K562 (cell line): Measurements from ENCODE around the gene MYO18B. TPM values are rescaled to one million over a fixed set of nuclear protein-coding genes. Genes with fewer than 3 reads are reported as not detected.

Source experiments
- ATAC-seq: fragments of 200-7000 bp; cut with Tn5 transposase; 3 replicates; pipeline ENCODE4 v1.9.1; 2020; ENCODE audit warnings: moderate library complexity
- BruUV-seq: library from RNA; stranded (reverse); fragments of 400-500 nt; replicated peaks from 2 replicates; lab custom pipeline; 2021; lab: Mats Ljungman, UMichigan
- CTCF ChIA-PET: fragments of 300-600 bp; formaldehyde crosslinking; extraction: SDS; loops from one replicate; lab custom pipeline; 2021; ENCODE audit warnings: low intra/inter-chr PET ratio; lab: Yijun Ruan, JAX
- POLR2A ChIA-PET: fragments of 300-600, 350-650 bp; sonication (Branson Sonifier 250); formaldehyde crosslinking; extraction: SDS; loops from one replicate; lab custom pipeline; 2021; ENCODE audit warnings: antibody characterized with exemption, inconsistent platforms; lab: Yijun Ruan, JAX
- DNase-seq, 4 experiments: peaks; one replicate each; pipeline versions ENCODE4 v3.0.0 to v3.0.0-alpha.2; 2011 to 2018; ENCODE audit warnings: low spot score in 3 of 4, mixed read lengths in 3 of 4; ENCODE audit errors: extremely low read depth in 1 of 4
- FAIRE-seq: peaks from 2 replicates; lab custom pipeline; 2011; peaks lifted over from hg19 to GRCh38; lab: Jason Lieb, UNC
- H2AFZ ChIP-seq: 2 replicates; pipeline ENCODE4 v1.6.0; 2011; ENCODE audit warnings: low read depth, low read length, control low read depth, inconsistent platforms
- H3K27ac ChIP-seq: fragments of 200-600 bp; 3 replicates; pipeline ENCODE4 v1.8.0; 2011; ENCODE audit warnings: low read depth, mild to moderate bottlenecking, control low read depth, inconsistent platforms, low read length, moderate library complexity, mixed read lengths; ENCODE audit errors: extremely low read depth
- H3K27me3 ChIP-seq, 2 experiments: fragments of 300-600 bp in 1 of 2; 2 replicates in 1 of 2; 3 replicates in 1 of 2; pipeline versions ENCODE4 v1.6.0 to v1.8.0; 2011; ENCODE audit warnings: inconsistent platforms in 2 of 2, low read length in 2 of 2, mild to moderate bottlenecking in 1 of 2, mixed read lengths in 1 of 2, moderate library complexity in 1 of 2; ENCODE audit not compliant: control insufficient read depth in 2 of 2, insufficient read depth in 2 of 2
- H3K36me3 ChIP-seq: fragments of 300-600 bp; 3 replicates; pipeline ENCODE4 v1.8.0; 2011; ENCODE audit warnings: mild to moderate bottlenecking, low read length, inconsistent platforms; ENCODE audit not compliant: control insufficient read depth, insufficient read depth
- H3K4me1 ChIP-seq, 2 experiments: fragments of 200-600 bp in 1 of 2; replicated peaks in 1 of 2; 2 replicates in 1 of 2; 3 replicates in 1 of 2; pipeline versions ENCODE4 v1.5.1 to v1.8.0; 2011; ENCODE audit warnings: inconsistent platforms in 2 of 2, low read length in 2 of 2, mild to moderate bottlenecking in 1 of 2, mixed read lengths in 1 of 2, moderate library complexity in 1 of 2; ENCODE audit not compliant: control insufficient read depth in 2 of 2, insufficient read depth in 2 of 2
- H3K4me2 ChIP-seq: 2 replicates; pipeline ENCODE4 v1.6.1; 2011; ENCODE audit warnings: low read length, control low read depth, inconsistent platforms, mixed read lengths; ENCODE audit not compliant: insufficient read depth
- H3K4me3 ChIP-seq: fragments of 200-600 bp; sonication (generic), shearing (Covaris generic); 2 replicates; pipeline ENCODE4 v1.5.1; 2016; ENCODE audit warnings: control low read depth, inconsistent platforms
- H3K79me2 ChIP-seq: fragments of 200-600 bp; 3 replicates; pipeline ENCODE4 v1.8.0; 2011; ENCODE audit warnings: low read length, inconsistent platforms; ENCODE audit not compliant: control insufficient read depth, insufficient read depth
- H3K9ac ChIP-seq, 2 experiments: 2 replicates each; pipeline versions ENCODE4 v1.6.0 to v1.6.1; 2011; ENCODE audit warnings: low read depth in 2 of 2, low read length in 2 of 2, control low read depth in 1 of 2, inconsistent platforms in 1 of 2, mild to moderate bottlenecking in 1 of 2, mixed read lengths in 1 of 2; ENCODE audit not compliant: insufficient read depth in 1 of 2
- H3K9me1 ChIP-seq: one replicate; pipeline ENCODE4 v1.6.0; 2011; ENCODE audit warnings: inconsistent platforms, mild to moderate bottlenecking, low read length, moderate library complexity; ENCODE audit not compliant: control insufficient read depth, insufficient read depth
- H3K9me3 ChIP-seq: replicated peaks from 2 replicates; pipeline ENCODE4 v1.5.1; 2011; ENCODE audit warnings: low read depth, low read length, inconsistent platforms; ENCODE audit not compliant: control insufficient read depth, insufficient read depth
- H4K20me1 ChIP-seq: replicated peaks from 2 replicates; pipeline ENCODE4 v1.6.1; 2011; ENCODE audit warnings: low read length, inconsistent platforms, mixed read lengths; ENCODE audit not compliant: control insufficient read depth, insufficient read depth
- CLOCK ChIP-seq: fragments of 250-450 bp; sonication (Bioruptor Pico); IDR thresholded peaks from 2 replicates; pipeline ENCODE4 v1.4.0; 2020; ENCODE audit warnings: mild to moderate bottlenecking, moderate library complexity, borderline replicate concordance
- FOXK1 ChIP-seq: sonication (generic); formaldehyde crosslinking; IDR thresholded peaks from 2 replicates; pipeline ENCODE4 v1.8.0; 2022; ENCODE audit warnings: missing genetic modification reagents, mild to moderate bottlenecking, borderline replicate concordance
- ZNF24 ChIP-seq: fragments of 450-650 bp; IDR thresholded peaks from 2 replicates; pipeline ENCODE4 v1.6.1; 2016
- WGBS: fragments of 100-300 bp; shearing (Covaris generic); methylation state at CpG from one replicate; pipeline ENCODE4 v1.1.6; 2016; ENCODE audit warnings: low coverage, mixed read lengths; ENCODE audit not compliant: insufficient coverage; ENCODE audit errors: missing lambda C conversion rate; 5-methylcytosine and 5-hydroxymethylcytosine counted together
- in situ Hi-C: fragments of 300-500 bp; cut with MboI; formaldehyde crosslinking; loops from 4 replicates; pipeline ENCODE4 v1.15.0; 2018; ENCODE audit warnings: inconsistent platforms, mixed read lengths
- intact Hi-C: fragments of 100-400 bp; cut with micrococcal nuclease; formaldehyde crosslinking; loops from 2 replicates; pipeline ENCODE4 v1.14.2; 2022
- polyA plus RNA-seq, 8 experiments: library from polyadenylated mRNA; depleted of rRNA in 4 of 8; stranded (reverse) in 5 of 8; unstranded in 3 of 8; fragments of >200 nt; fragmentation: Nextera tagmentation in 2 of 8; fragmentation: Illumina TruSeq in 1 of 8; extraction: Ambion mirVana in 2 of 8; extraction: Trizol in 1 of 8; gene quantifications; 2 replicates each; pipeline versions ENCODE4 v1.2.1 to v1.2.3, GENCODE V29; 2011 to 2014; ENCODE audit warnings: inconsistent platforms in 1 of 8, missing spikeins in 1 of 8
- total RNA-seq, 7 experiments: library from RNA; depleted of rRNA in 6 of 7; stranded (reverse); fragments of >200 nt in 6 of 7; fragmentation: Illumina TruSeq in 2 of 7; extraction: Trizol in 2 of 7; gene quantifications; 2 replicates each; pipeline versions ENCODE4 v1.2.1 to v1.2.3, GENCODE V29; 2011 to 2021; ENCODE audit warnings: low replicate concordance in 1 of 7
- TF ChIP-seq, protein P1 (sequence below), 2 experiments: fragments of 450-650 bp in 1 of 2; sonication (generic) in 1 of 2; formaldehyde crosslinking in 1 of 2; IDR thresholded peaks in 1 of 2; conservative IDR thresholded peaks in 1 of 2; 2 replicates each; pipeline versions ENCODE4 v1.6.1 to v1.8.1; 2016 to 2023; ENCODE audit warnings: mild to moderate bottlenecking in 2 of 2, moderate library complexity in 2 of 2, inconsistent platforms in 1 of 2, missing genetic modification reagents in 1 of 2

Gene MYO18B
- total and polyA plus RNA-seq, 9 of the 15 experiments (the other 6 are each of a cell fraction or from before 2014, with no cell fraction given) = 0.06 to 7.0 (median 4.3) TPM

GRCh38 chr22:25992331-25992730 lies 250.3 kb downstream of the MYO18B start:
- intact Hi-C loops = no loop called here
- no TSS peak for BruUV-seq
- no peak for FAIRE-seq
- H3K79me2 ChIP-seq = no peaks in the 10 kb centered on the region
- no peak overlapping the region for H3K27ac ChIP-seq
- no peaks in the 10 kb centered on the region for H3K36me3 ChIP-seq
- no peaks in the 10 kb centered on the region for H3K27me3 ChIP-seq
- no peak overlapping the region for H3K9ac ChIP-seq
- no peak for DNase-seq
- 61% methylated on average over 9 of the region's 12 CpGs for WGBS
- H2AFZ ChIP-seq = no peak overlapping the region
- no peaks in the 10 kb centered on the region for H3K4me1 ChIP-seq
- TF ChIP-seq, protein P1, sequence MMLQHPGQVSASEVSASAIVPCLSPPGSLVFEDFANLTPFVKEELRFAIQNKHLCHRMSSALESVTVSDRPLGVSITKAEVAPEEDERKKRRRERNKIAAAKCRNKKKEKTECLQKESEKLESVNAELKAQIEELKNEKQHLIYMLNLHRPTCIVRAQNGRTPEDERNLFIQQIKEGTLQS (IDR thresholded peaks at IDR 0.05) = no peak
- TF ChIP-seq, protein P1 (CRISPR knock-in tag; conservative IDR thresholded peaks at IDR 0.05) = no peak
- TF ChIP-seq CLOCK (CRISPR knock-in tag) = no peak
- no peak for TF ChIP-seq ZNF24
- TF ChIP-seq FOXK1 (CRISPR knock-in tag) = no peak
- H3K4me2 ChIP-seq = no peak overlapping the region
- no peak for ATAC-seq
- ChIA-PET CTCF (no interaction called here), POLR2A (no interaction called here)
- no peaks in the 10 kb centered on the region for H3K9me1 ChIP-seq
- no peaks in the 10 kb centered on the region for H3K9me3 ChIP-seq
- in situ Hi-C loops = no loop called here
- H4K20me1 ChIP-seq = no peaks in the 10 kb centered on the region
- no peak overlapping the region for H3K4me3 ChIP-seq
